Activated CD4-positive, alpha-beta T cell treated with anti-CD3 and anti-CD28 coated beads, Interleukin-2, Interleukin-6, amounts not matched to agents 100 ng/mL and 50 ng/mL, durations not matched to agents 16 hours and 8 hours (primary cell): Measurements from ENCODE around the gene KRT73.
"Not testable (repeated sequence)": the region's sequence is repeated elsewhere in the genome, so short reads cannot be mapped to it uniquely, and the experiment has no call there.

Source experiments
- DNase-seq: peaks from one replicate; pipeline ENCODE4 v3.0.0-alpha.2; 2020

The KRT73 gene

GRCh38 chr12:52598966-52599365 is 19.4 kb downstream of the KRT73 start:
- no peak for DNase-seq

- DNase-seq = not testable (repeated sequence)
Measured at GRCh38 chr12:52594237-52594636, 24.1 kb downstream of the KRT73 start.

- DNase-seq = no peak
Measured at GRCh38 chr12:52591521-52591920, 26.8 kb downstream of the KRT73 start.

- no peak for DNase-seq
Measured at GRCh38 chr12:52590021-52590420, 28.3 kb downstream of the KRT73 start.

GRCh38 chr12:52587563-52587962 is 30.8 kb downstream of the KRT73 start:
- no peak for DNase-seq

- DNase-seq = peak; percentile 6
Measured at GRCh38 chr12:52585946-52586345, 32.4 kb downstream of the KRT73 start.

GRCh38 chr12:52585066-52585465 is 33.3 kb downstream of the KRT73 start:
- no peak for DNase-seq

- DNase-seq = no peak
Measured at GRCh38 chr12:52584156-52584682, 34.1 kb downstream of the KRT73 start.

- peak; percentile 54 for DNase-seq
Measured at GRCh38 chr12:52582971-52583456, 35.3 kb downstream of the KRT73 start.

- DNase-seq = no peak
Measured at GRCh38 chr12:52582486-52582885, 35.9 kb downstream of the KRT73 start.

GRCh38 chr12:52581481-52581880 is 36.9 kb downstream of the KRT73 start:
- no peak for DNase-seq

GRCh38 chr12:52581066-52581465 is 37.3 kb downstream of the KRT73 start:
- no peak for DNase-seq

GRCh38 chr12:52580496-52580895 is 37.9 kb downstream of the KRT73 start:
- DNase-seq = no peak

GRCh38 chr12:52579468-52580465 is 38.6 kb downstream of the KRT73 start:
- DNase-seq = no peak

GRCh38 chr12:52578469-52578868 is 39.9 kb downstream of the KRT73 start:
- DNase-seq = no peak

GRCh38 chr12:52577316-52577715 is 41.0 kb downstream of the KRT73 start:
- DNase-seq = no peak

GRCh38 chr12:52575948-52576347 is 42.4 kb downstream of the KRT73 start:
- DNase-seq = no peak

GRCh38 chr12:52575256-52575655 is 43.1 kb downstream of the KRT73 start:
- no peak for DNase-seq

GRCh38 chr12:52573743-52574142 is 44.6 kb downstream of the KRT73 start, which contains the start of gene KRT74:
Gene KRT74 (minus strand): TSS chr12:52573843. CDS start chr12:52573777, 66 bp downstream.
- no peak for DNase-seq

- no peak for DNase-seq
Measured at GRCh38 chr12:52573306-52573705, 45.1 kb downstream of the KRT73 start.

GRCh38 chr12:52570511-52570910 is 47.8 kb downstream of the KRT73 start:
- no peak for DNase-seq

- DNase-seq = no peak
Measured at GRCh38 chr12:52568111-52568510, 50.2 kb downstream of the KRT73 start.

GRCh38 chr12:52566847-52567291 is 51.5 kb downstream of the KRT73 start:
- DNase-seq = no peak

GRCh38 chr12:52564582-52564981 is 53.8 kb downstream of the KRT73 start:
- DNase-seq = no peak
